MM.1S (cell line): ENCODE measurements around the gene CFAP77.

Experiments used
- DNase-seq: peaks from one replicate; pipeline ENCODE4 v3.0.0-alpha.2; 2015
- H2AFZ ChIP-seq: fragments of 300-600 bp; sonication (generic); 2 replicates; pipeline ENCODE4 v1.6.0; 2016; ENCODE audit warnings: antibody characterized with exemption, low read length
- H3F3A ChIP-seq: fragments of 300-600 bp; sonication (generic); 2 replicates; pipeline ENCODE4 v1.6.1; 2016; ENCODE audit warnings: mild to moderate bottlenecking, antibody characterized with exemption, low read length, moderate library complexity, mixed read lengths; ENCODE audit not compliant: insufficient read depth
- H3K27ac ChIP-seq: fragments of 300-600 bp; sonication (generic); 2 replicates; pipeline ENCODE4 v1.5.1; 2016; ENCODE audit warnings: mild to moderate bottlenecking, low read length
- H3K27me3 ChIP-seq: fragments of 300-600 bp; sonication (generic); replicated peaks from 2 replicates; pipeline ENCODE4 v1.6.0; 2016; ENCODE audit warnings: low read length; ENCODE audit not compliant: insufficient read depth
- H3K36me3 ChIP-seq: fragments of 300-600 bp; sonication (generic); replicated peaks from 2 replicates; pipeline ENCODE4 v1.6.1; 2016; ENCODE audit warnings: mild to moderate bottlenecking, low read length, mixed read lengths; ENCODE audit not compliant: insufficient read depth
- H3K4me1 ChIP-seq: fragments of 300-600 bp; sonication (generic); 2 replicates; pipeline ENCODE4 v1.6.1; 2016; ENCODE audit warnings: low read length, mixed read lengths
- H3K4me2 ChIP-seq: fragments of 300-600 bp; sonication (generic); 2 replicates; pipeline ENCODE4 v1.6.0; 2016; ENCODE audit warnings: low read depth, low read length
- H3K4me3 ChIP-seq: fragments of 300-600 bp; sonication (generic); 2 replicates; pipeline ENCODE4 v1.5.1; 2016; ENCODE audit warnings: low read length, mixed read lengths
- H3K79me2 ChIP-seq: fragments of 300-600 bp; sonication (generic); 2 replicates; pipeline ENCODE4 v1.6.1; 2016; ENCODE audit warnings: mixed run types, low read length, mixed read lengths
- H3K9ac ChIP-seq: fragments of 300-600 bp; sonication (generic); 2 replicates; pipeline ENCODE4 v1.6.1; 2016; ENCODE audit warnings: low read length, mixed read lengths
- H3K9me2 ChIP-seq: fragments of 300-600 bp; sonication (generic); replicated peaks from 2 replicates; pipeline ENCODE4 v1.6.1; 2016; ENCODE audit warnings: mild to moderate bottlenecking, low read length, mixed read lengths; ENCODE audit not compliant: insufficient read depth
- H3K9me3 ChIP-seq: fragments of 300-600 bp; sonication (generic); replicated peaks from 2 replicates; pipeline ENCODE4 v1.6.1; 2016; ENCODE audit warnings: mild to moderate bottlenecking, low read length, mixed read lengths; ENCODE audit not compliant: insufficient read depth
- H4K20me1 ChIP-seq: fragments of 300-600 bp; sonication (generic); 2 replicates; pipeline ENCODE4 v1.6.1; 2016; ENCODE audit warnings: mild to moderate bottlenecking, low read length, moderate library complexity, mixed read lengths; ENCODE audit not compliant: insufficient read depth
- CTCF ChIP-seq: fragments of 300-600 bp; sonication (generic); IDR thresholded peaks from 2 replicates; pipeline ENCODE4 v1.5.1; 2016; ENCODE audit warnings: antibody characterized with exemption, low read length, mixed read lengths
- EZH2 ChIP-seq: fragments of 300-600 bp; sonication (generic); optimal IDR thresholded peaks from 2 replicates; pipeline ENCODE3; 2017; ENCODE audit warnings: low read depth, mild to moderate bottlenecking, antibody characterized with exemption, low read length, mixed read lengths
- EZH2phosphoT487 ChIP-seq: fragments of 300-600 bp; sonication (generic); IDR thresholded peaks from 2 replicates; pipeline ENCODE4 v1.6.1; 2018; ENCODE audit warnings: antibody characterized with exemption, low read length

The CFAP77 gene

GRCh38 chr9:132366481-132366880 is 43.5 kb upstream of the CFAP77 start:
- Histone ChIP-seq H3K4me1 (no peaks in the 10 kb centered on the region), H3K9me2 (no peaks in the 10 kb centered on the region)
- no peak for DNase-seq

GRCh38 chr9:132367613-132368313 is 42.2 kb upstream of the CFAP77 start:
- H3K9me3 ChIP-seq: no peaks in the 10 kb centered on the region
- no peak overlapping the region for H3K4me3 ChIP-seq
- no peak overlapping the region for H3K27ac ChIP-seq
- H3K9me2 ChIP-seq: no peaks in the 10 kb centered on the region
- H3K79me2 ChIP-seq: no peaks in the 10 kb centered on the region
- no peak overlapping the region for H3K9ac ChIP-seq
- DNase-seq: no peak
- H2AFZ ChIP-seq: no peak overlapping the region
- no peaks in the 10 kb centered on the region for H3K27me3 ChIP-seq
- no peaks in the 10 kb centered on the region for H4K20me1 ChIP-seq
- peaks cover 5% of the 10 kb centered on the region for H3K4me1 ChIP-seq
- H3F3A ChIP-seq: no peaks in the 10 kb centered on the region
- H3K36me3 ChIP-seq: no peaks in the 10 kb centered on the region
- TF ChIP-seq CTCF: no peak
- TF ChIP-seq EZH2: no peak
- TF ChIP-seq EZH2phosphoT487: no peak
- H3K4me2 ChIP-seq: no peak overlapping the region

More at GRCh38 chr9:132366481-132366880, 43.5 kb upstream of the CFAP77 start:
- Histone ChIP-seq H4K20me1 (no peaks in the 10 kb centered on the region), H3K9ac (no peak overlapping the region), H3K79me2 (no peaks in the 10 kb centered on the region), H3K36me3 (no peaks in the 10 kb centered on the region), H3F3A (no peaks in the 10 kb centered on the region), H3K4me2 (no peak overlapping the region), H3K27ac (no peak overlapping the region), H3K9me3 (no peaks in the 10 kb centered on the region), H2AFZ (no peak overlapping the region), H3K27me3 (no peaks in the 10 kb centered on the region), H3K4me3 (no peak overlapping the region)
- TF ChIP-seq EZH2phosphoT487 (no peak), CTCF (no peak), EZH2 (no peak)

- no peak for DNase-seq
- no peak for TF ChIP-seq CTCF
- TF ChIP-seq EZH2: no peak
- TF ChIP-seq EZH2phosphoT487: no peak
- Histone ChIP-seq H3K79me2 (no peaks in the 10 kb centered on the region), H3K4me1 (peaks cover 11% of the 10 kb centered on the region), H3F3A (no peaks in the 10 kb centered on the region), H3K9me3 (no peaks in the 10 kb centered on the region), H3K36me3 (no peaks in the 10 kb centered on the region), H3K4me2 (no peak overlapping the region), H3K27ac (no peak overlapping the region), H3K27me3 (no peaks in the 10 kb centered on the region), H2AFZ (no peak overlapping the region), H3K9me2 (no peaks in the 10 kb centered on the region), H3K4me3 (no peak overlapping the region), H3K9ac (no peak overlapping the region), H4K20me1 (no peaks in the 10 kb centered on the region)
Measured at GRCh38 chr9:132369421-132369820, 40.6 kb upstream of the CFAP77 start.
